NCI-H226 (cell line): ENCODE measurements around the gene RDM1.

Experiments used
- DNase-seq: peaks from one replicate; pipeline ENCODE4 v3.0.0-alpha.2; 2015

Gene RDM1

GRCh38 chr17:35931794-35932425, 1.3 kb upstream of the RDM1 start:
- peak; percentile 82 for DNase-seq

DNA sequence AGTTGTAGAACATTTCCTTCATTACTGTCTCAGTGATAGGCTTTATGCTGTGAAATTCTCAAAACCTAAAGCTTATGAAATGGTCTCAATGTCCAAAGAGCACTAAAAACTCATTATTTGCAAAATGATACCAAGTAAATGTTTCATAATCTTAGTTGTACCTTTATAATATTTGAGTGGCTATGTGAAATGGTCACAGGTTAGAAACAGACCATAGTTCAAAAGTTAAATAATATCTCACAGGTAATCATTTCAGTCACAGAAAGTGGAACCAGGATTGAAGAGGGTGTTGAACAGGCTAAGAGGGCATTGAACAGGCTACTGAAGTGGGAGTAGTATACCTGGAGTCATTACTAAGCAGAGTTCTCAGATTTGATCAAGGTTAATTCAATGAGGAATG, 2.9 kb downstream of the RDM1 start:
- DNase-seq: no peak

DNA sequence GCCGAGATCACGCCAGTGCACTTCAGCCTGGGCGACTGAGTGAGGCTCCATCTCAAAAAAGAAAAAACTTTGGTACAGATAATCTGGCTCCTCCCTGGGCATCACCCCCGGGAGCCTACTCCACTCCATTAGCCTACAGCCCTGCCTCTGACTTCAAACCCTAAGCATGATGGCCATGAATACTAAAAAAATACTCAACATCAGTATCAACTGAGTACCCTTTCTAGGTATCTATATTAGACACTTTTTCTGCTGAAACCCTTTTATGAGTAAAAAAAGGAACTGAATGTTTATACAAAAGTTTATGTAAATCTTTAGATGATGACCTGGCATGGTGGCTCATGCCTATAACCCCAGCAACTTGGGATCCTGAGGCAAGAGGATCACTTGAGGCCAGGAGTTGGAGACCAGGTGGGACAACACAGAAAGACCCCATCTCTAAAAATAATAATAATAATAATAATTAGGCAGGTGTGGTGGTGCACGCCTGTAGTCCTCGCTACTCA, 6.9 kb downstream of the RDM1 start:
- no peak for DNase-seq

- DNase-seq: no peak
Measured at GRCh38 chr17:35920229-35920628, 10.3 kb downstream of the RDM1 start.

DNA sequence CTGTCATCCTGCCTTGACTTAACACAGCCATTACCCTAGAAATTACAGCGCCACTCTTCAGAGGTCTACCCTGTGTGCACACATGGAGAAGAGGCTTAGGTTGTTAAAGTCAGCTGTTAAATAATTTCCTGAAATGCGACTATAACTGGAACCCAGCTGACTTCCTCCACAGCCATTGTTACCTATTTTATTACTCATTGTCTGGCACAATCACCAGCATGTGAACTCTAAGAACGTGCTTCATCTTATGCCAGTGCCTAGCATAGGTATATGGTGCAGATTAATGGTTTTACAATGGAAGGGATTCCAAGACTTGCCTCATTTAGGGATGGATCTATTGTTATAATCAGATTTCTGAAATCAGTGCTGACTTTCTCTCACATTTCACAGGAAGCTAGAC, 11.9 kb downstream of the RDM1 start:
- no peak for DNase-seq

- DNase-seq: no peak
Measured at GRCh38 chr17:35917519-35918213, 12.9 kb downstream of the RDM1 start.

- DNase-seq: no peak
Measured at GRCh38 chr17:35915153-35915964, 15.2 kb downstream of the RDM1 start.

- no peak for DNase-seq
Measured at GRCh38 chr17:35914354-35914753, 16.2 kb downstream of the RDM1 start.

- no peak for DNase-seq
Measured at GRCh38 chr17:35913609-35914008, 17.0 kb downstream of the RDM1 start.

GRCh38 chr17:35912942-35913341, 17.6 kb downstream of the RDM1 start:
- no peak for DNase-seq

- no peak for DNase-seq
Measured at GRCh38 chr17:35912339-35912912, 18.1 kb downstream of the RDM1 start.

DNA sequence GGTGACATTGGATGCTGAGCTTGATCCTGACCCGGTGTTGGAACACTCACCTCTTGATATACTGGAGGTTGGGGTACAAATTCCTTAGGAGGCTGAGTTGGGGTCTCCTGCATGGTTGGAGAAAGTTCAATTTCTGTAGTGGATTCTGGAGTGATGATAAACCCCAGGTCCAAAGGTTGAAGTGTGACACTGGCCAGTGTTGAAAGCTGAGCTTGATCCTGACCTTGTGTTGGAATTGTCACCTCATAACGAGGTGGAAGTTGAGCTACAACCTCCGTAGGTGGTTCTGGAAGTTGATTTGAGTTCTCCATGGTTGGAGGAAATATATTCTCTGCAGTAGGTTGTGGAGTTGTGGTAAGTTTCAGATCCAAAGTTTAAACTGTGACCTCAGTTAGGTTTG, 21.2 kb downstream of the RDM1 start:
- DNase-seq: no peak

DNA sequence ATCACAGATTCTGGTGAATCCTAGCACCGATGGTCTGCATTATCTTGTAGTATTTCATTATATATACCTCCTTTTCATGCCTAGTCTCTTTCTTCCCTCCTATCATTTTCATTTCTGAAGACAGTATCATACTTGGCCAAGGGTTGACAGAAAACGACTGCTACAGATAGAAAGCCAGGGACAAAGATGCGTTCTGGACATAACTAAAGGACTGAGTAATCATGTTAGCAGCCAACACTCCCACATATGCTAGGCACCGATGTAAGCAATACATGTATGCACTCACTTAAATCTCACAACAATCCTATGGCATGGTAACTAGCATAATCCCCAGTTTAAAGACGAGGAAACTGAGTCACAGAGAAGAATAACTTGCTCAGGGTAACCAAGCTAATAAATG, 22.9 kb downstream of the RDM1 start:
- no peak for DNase-seq

GRCh38 chr17:35906926-35907637, 23.5 kb downstream of the RDM1 start:
- no peak for DNase-seq

DNA sequence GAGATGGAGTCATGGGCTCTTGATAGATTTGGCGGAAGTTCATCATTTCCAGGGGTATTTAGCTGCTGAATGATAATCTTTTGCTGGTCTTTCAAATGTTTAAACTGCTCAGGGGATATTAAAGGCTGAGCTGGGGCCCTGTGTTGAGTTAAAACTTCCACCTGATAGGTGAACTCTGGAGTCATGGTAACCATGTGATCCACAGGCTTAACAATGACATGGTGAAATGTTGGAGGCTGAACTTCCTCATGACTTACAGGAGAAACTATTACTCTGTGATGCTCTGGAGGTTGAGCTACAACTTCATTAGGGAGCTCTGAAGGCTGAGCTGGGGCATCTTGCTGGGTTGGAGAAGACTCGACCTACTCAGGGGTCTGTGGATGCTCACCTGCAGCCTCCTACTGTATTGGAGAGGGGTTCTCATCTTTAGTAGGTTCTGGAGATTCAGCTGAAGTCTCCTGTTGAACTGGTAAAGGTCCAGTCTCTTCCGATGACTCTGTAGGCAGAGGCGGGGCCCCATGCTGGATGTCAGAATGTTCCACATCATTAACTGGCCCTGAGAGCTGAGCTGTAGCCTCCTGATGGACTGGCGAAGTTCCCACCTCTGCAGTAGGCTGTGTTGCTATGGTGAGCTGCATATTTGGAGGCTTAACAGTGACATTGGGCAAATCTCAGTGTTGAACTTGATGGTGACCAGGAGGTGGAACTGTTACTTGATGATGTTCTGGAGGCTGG, 24.2 kb downstream of the RDM1 start:
- no peak for DNase-seq

DNA sequence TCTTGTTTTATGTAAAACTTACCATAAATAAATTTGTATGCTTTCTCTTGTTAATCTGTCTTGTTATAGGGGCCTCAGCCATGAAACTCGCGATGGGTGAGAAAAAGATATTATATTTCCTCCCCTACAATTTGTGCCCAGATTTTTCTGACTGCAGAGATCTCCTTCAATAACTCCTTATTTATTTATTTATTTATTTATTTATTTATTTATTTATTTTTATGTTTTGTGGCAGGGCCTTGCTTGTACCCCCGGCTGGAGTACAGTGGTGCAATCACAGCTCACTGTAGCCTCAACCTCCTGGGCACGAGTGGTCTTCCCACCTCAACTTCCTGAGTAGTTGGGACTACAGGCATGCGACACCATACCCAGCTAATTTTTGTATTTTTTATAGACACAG, 27.1 kb downstream of the RDM1 start:
- no peak for DNase-seq

- no peak for DNase-seq
Measured at GRCh38 chr17:35901631-35902175, 28.9 kb downstream of the RDM1 start.

- no peak for DNase-seq
Measured at GRCh38 chr17:35900708-35901480, 29.7 kb downstream of the RDM1 start.

GRCh38 chr17:35900280-35900679, 30.3 kb downstream of the RDM1 start:
- no peak for DNase-seq

DNA sequence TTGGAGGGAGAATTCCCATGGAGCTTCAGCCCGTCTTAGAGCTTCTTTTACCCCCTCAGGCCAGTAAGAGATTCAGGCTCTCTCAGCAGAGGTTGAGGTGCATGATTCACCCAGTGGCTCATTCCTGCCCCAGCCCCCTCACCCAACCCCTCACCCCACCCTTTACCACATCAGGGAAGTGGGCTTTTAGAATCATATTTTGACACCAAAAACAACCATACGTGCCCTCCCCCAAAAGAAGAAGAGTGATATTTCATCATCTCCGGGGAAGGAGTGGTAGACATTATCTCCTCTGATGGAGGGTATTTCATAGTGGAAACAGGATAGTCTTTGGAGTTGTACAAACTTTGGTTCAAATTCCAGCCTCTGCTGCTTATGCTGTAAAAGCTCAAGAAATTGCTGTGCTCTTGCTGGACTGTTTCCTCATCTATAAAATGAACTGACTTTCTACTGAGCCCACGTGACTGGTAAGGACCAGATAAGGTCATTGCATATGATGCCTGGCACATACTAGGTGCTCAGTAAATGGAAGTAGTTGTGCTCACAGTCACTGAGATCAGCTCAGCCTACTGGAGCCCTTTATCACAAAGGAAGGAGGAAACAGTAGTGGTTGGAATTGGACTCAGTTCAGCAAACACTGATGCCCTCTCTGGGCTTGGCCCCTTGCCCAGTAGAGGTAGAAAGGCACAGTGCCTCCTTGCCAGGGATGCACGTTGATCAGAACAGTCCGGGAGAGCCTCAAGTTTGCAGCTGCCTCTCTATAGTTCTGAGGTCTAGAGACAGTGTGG, 32.1 kb downstream of the RDM1 start:
- peak; percentile 86 for DNase-seq
